COLO668 (cell line): Measurements from ENCODE around the gene SOX14.

Source experiments
- DNase-seq: peaks from one replicate; lab custom pipeline; 2025; ENCODE audit not compliant: unreplicated experiment; lab: John Stamatoyannopoulos, UW

Gene SOX14

GRCh38 chr3:137767538-137768360 is 3.6 kb downstream of the SOX14 start:
- DNase-seq, result peak; percentile 16

DNA sequence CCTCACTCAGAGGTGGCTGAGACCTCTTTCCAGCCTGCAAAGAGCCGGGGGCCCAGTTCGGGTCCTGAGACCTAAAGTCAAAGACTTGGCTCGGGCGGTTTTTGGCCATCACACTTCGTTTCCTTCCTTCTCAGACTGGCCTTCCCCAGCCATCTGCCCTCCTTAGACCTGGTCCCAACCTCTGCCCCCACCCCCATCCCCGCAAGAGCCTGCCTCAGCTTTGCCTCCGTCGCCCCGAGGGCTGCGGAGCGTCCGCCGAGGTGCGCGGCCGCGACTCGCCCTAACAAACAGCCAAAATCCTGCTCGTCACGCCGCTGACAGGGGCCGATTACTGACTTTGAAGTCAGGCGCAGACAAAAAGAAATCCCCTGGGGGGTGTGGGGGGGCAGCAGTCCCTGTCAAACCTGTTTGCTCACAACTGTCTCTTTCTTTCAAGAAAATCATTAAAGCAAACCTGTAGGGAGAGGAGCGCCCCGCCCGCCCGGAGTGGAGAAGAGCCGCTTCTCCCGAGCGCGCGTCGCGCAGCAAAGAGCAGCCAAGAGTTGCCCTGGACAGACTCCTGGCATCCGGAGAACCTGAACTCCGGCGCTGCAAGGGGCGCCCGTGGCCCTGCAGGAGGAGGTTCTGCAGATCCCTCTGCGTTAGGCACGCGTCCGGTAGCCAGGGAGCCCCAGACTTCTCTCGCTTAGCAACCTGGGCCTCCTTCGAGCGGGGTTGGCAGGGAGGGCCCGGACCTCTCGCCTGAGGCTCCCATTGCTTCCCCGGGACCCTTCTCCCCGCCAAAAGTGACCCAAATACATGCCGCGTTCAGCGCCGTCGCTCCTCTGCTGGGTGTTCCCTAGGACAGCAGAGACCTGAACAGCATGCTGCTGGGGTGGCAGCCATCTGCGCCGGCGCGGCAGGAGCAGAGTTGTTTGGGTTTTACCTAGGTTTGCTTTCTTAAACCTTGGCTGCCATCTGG is 4.5 kb downstream of the SOX14 start:
- peak; percentile 9 for DNase-seq

GRCh38 chr3:137769322-137770065 is 5.4 kb downstream of the SOX14 start:
- no peak for DNase-seq

DNA sequence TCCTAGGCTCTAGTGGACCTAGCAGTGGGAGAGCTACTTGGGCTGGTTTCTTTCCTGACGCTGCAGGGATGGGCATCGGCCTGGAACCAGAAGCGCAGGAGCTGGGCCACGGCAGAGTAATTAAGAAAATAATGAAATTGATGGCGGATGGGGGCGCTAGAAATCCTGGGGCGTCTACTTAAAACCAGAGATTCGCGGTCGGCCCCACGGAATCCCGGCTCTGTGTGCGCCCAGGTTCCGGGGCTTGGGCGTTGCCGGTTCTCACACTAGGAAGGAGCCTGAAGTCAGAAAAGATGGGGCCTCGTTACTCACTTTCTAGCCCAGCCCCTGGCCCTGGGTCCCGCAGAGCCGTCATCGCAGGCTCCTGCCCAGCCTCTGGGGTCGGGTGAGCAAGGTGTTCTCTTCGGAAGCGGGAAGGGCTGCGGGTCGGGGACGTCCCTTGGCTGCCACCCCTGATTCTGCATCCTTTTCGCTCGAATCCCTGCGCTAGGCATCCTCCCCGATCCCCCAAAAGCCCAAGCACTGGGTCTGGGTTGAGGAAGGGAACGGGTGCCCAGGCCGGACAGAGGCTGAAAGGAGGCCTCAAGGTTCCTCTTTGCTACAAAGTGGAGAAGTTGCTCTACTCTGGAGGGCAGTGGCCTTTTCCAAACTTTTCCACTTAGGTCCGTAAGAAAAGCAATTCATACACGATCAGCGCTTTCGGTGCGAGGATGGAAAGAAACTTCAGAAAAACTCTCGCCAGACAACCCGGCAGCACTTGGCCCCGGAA is 6.1 kb downstream of the SOX14 start:
- no peak for DNase-seq

GRCh38 chr3:137770835-137771399 is 6.8 kb downstream of the SOX14 start:
- DNase-seq, result no peak

DNA sequence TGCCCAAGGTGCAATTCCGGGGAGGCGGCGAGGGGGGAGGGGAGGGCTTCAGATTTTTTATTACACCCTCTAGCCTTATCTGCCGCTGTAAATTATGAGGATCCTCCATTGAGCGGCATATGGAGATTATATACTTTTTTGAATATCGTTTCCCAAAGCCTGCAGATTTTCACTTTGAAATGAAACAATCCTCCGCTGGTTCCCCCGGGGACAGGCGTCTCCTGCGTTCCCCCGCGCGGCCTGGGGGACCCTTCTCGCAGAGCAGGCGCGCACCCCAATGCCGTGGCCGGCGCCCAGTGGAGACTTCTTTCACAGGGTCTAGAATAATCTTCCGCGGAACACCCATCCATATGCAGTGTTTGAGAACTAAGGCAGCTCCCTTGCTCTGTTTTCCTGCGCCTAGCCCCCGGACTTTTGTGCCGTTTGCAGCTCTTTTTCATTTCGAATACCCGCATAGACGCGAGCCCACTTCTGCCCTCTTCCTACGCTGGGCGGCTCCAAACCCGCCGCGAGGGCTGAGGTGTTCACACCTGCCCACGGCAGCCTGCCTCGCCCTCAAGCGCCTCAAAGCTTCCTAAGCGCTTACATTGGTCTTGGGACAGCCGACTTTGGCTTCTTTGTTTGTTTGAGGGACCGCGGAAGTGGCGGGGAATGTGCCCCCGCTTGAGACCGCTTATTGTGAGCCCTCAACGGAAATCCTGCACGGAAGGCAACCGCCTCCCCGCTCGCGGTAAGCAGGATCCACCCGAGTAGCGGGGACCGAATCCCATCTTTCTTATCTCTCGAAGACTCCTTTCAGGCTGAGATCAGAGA is 7.5 kb downstream of the SOX14 start:
- DNase-seq, result no peak

GRCh38 chr3:137772214-137772955 is 8.3 kb downstream of the SOX14 start:
- DNase-seq, result no peak

GRCh38 chr3:137778941-137779340 is 14.8 kb downstream of the SOX14 start:
- DNase-seq, result no peak

GRCh38 chr3:137787529-137787928 is 23.4 kb downstream of the SOX14 start:
- no peak for DNase-seq

DNA sequence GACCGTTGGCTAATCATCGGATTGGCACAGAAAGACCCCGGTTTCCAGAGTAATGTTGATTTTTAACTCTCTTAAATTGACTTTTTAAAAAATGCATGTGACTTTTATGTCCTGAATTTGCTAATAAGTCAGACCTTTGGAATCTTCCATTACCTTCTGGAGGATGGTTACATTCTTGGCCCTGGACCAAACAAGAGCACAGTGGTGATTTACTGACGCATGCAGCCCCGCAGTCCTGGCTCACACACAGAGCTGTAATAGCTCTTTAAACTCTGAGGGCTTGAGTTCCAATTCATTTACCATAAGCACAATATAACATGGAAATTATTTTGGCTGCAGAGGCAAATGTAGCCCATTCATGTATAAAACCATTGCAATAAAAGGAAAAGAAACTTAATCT is 25.1 kb downstream of the SOX14 start:
- no peak for DNase-seq

- peak; percentile 22 for DNase-seq
These were observed 28.6 kb downstream of the SOX14 start for GRCh38 chr3:137792626-137793271.

- no peak for DNase-seq
These were observed 32.9 kb downstream of the SOX14 start for GRCh38 chr3:137796993-137797392.

- DNase-seq, result no peak
These were observed 39.1 kb downstream of the SOX14 start for GRCh38 chr3:137803215-137803614.

- DNase-seq, result no peak
These were observed 43.9 kb downstream of the SOX14 start for GRCh38 chr3:137807998-137808397.

DNA sequence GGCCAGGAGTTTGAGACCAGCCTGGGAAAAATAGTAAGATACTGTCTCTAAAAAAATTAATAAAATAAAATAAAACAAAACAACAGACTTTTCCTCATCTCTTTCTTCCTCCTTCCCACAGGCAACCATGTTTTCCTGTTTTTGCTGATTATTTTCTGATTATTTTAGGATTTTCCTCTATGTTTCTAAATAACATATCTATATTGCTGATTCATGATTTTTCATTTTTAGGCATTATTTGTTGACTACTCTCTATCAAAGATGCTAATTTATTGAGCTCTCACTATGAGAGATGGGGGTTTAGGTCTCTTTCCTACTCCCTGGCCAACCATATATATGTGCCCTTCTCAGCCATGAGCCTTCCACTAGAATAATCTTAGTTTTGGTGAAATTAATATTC is 45.4 kb downstream of the SOX14 start:
- no peak for DNase-seq

- DNase-seq, result no peak
These were observed 47.9 kb downstream of the SOX14 start for GRCh38 chr3:137812023-137812422.

GRCh38 chr3:137815251-137815650 is 51.1 kb downstream of the SOX14 start:
- no peak for DNase-seq
